ENCODE measurements around the gene ITGAE.
"Not testable (repeated sequence)": the region's sequence is repeated elsewhere in the genome, so short reads cannot be mapped to it uniquely, and the experiment has no call there.

Gene ITGAE

GRCh38 chr17:3795390-3796102 lies 5.4 kb downstream of the ITGAE start:
- no peak for DNase-seq (ENCODE audit: low read depth)

DNA sequence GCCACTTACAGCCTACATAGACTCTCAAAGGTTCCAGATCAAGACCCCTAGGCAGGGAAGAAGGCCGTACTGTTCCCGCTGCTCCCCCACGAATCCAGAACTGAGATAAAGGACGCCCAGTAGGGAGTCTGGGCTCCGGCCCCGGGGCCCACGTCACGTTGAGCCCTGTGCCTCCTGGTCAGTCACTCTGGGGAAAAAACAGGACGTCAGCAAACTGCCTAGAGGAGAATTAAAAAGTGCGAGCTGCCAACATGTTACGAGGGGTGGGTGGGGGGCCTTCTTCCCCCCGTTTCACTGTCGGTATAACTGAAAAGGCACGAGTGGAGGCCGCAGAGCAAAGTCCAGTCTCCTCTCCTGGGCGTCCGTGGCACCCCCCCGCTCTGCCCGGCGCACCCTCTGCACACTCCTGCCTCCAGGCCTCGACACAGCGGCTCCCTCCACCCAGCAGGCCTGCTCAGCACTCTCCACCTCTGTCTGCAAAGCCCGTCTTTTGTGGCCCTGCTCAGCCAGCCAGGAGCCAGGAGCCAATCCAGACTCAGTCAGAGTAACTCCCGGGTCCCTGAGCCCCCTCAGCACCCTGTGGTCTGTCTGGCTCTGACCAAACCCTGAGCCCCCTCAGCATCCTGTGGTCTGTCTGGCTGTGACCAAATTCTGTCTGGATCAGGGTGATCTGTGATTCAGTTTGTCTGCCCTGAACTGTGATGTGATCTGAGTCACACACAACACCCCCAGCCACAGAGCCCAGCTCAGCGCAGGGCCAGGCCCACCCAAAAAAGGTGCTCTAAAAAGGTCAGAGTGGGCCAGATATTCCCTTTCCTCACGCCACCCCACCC lies 6.2 kb downstream of the ITGAE start:
- DNase-seq (ENCODE audit: low read depth), result no peak

DNA sequence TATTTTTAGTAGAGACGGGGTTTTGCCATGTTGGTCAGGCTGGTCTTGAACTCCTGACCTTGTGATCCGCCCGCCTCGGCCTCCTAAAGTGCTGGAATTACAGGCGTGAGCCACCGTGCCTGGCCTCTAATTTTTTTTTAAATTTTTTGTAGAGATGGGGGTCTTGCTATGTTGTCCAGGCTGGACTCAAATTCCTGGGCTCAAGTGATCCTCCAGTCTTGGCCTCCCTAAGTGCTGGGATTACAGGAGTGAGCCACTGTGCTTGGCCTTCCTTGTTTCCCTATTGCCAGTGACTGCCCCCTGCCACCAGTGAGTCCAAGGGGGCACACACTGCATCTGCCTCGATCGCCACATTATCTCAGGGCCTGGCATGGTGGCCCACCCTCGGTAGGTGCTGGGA lies 6.8 kb downstream of the ITGAE start:
- not testable (repeated sequence) for DNase-seq (ENCODE audit: low read depth)

- not testable (repeated sequence) for DNase-seq (ENCODE audit: low read depth)
Measured at GRCh38 chr17:3793258-3793657, 7.7 kb downstream of the ITGAE start.

- DNase-seq (ENCODE audit: low read depth), result no peak
Measured at GRCh38 chr17:3792481-3792880, 8.5 kb downstream of the ITGAE start.

DNA sequence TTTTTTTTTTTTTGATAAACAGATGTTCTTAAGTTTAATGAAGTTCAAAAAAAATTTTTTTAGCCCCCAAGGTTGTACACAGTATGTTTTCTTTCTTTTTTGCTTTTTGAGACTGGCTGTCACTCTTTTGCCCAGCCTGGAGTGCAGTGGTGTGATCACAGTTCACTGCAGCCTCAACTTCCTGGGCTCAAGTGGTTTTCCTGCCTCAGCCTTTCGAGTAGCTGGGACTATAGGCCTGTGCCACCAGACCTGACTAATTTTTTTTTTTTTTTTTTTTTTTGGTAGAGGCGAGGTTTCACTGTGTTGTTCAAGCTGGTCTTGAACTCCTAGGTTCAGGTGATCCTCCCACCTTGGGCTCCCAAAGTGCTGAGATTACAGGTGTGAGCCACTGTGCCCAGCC lies 12.8 kb downstream of the ITGAE start:
- DNase-seq (ENCODE audit: low read depth), result no peak

DNA sequence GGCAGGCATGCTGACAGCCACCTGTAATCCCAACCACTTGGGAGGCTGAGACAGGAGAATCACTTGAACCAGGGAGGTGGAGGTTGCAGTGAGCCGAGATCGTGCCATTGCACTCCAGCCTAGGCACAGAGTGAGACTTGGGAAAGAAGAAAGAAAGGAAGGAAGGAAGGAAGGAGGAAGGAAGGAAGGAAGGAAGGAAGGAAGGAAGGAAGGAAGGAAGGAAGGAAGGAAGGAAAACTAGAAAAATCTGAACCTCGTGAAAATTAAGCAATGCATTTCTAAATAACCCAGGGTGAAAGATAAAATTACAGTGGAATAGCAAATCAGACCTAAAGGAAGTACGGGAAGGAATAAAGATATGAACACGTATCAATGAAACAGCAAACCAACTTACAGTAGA lies 15.7 kb downstream of the ITGAE start:
- not testable (repeated sequence) for DNase-seq (ENCODE audit: low read depth)

DNA sequence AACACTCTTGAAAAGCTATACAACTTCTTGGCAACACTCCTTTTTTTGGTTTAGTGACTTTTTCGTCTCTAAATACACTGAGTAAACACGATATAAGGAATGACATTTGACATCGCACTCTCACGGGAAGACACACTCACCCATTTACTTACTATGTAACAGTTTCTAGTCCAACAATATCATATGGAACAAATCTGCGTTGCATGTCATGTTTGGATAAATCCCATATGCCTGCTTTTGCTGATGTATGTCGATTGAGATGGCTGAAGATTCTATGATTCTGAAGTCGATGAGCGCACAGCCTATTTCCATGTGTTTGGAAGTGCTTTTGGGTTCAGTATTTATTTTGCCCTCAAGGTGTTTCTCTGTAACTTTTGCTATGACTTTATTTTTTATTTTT lies 18.2 kb downstream of the ITGAE start:
- no peak for DNase-seq (ENCODE audit: low read depth)

DNA sequence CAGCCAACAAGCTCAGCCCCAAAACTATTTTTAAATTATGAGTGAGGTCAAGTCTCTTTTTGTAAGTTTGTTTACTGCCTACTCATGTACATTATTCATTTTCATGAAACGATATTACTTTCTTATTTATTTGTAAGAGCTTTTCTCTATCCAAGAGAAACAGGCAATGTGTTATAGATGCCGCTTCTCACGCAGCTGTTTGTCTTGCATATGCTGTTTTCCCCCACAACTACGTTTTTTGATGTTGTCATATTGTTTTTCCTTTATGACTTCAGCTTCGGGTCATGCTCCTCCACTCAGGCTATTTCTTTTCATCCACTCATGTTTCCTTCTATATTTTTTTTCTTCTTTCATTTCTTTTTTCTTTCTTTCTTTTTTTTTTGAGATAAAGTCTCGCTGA lies 20.0 kb downstream of the ITGAE start:
- no peak for DNase-seq (ENCODE audit: low read depth)

- no peak for DNase-seq (ENCODE audit: low read depth)
Measured at GRCh38 chr17:3777366-3778120, 23.4 kb downstream of the ITGAE start.

DNA sequence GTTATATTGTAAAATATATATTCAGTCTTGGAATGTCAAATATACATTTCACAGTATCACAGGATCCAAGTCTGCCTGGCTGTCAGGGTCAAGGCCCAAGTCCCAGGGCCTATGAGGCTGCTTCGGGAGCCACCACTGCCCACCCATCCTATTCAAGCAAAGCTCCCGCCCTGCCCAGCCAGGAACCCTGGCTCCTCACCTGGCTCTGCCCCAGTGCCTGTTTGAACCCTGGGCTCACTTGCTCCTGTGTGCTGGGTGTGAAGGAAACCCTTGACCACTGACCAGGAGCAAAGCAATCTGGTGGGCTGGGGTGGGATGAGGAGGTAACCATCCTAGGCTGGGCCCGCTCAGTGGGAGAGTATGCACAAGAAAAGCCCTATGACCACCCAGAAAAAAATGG lies 27.0 kb downstream of the ITGAE start:
- no peak for DNase-seq (ENCODE audit: low read depth)

DNA sequence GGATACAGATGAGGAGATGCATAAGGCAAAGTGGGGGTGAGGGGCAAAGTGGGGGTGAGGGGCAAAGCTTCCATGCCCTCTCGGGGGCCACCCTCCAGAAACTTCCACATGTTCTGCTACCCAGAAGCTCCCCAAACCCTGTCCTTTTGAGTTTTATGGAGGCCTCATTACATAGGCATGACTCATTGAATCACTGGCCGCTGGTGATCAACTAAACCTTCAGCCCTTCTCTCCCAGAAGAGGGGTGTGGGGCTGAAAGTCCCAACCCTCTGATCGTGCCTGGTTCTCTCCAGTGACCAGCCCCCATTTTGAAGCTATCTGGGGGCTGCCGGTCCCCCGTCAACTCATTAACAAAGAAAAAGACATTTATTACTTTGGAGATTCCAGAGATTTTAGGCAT lies 27.5 kb downstream of the ITGAE start:
- no peak for DNase-seq (ENCODE audit: low read depth)

DNA sequence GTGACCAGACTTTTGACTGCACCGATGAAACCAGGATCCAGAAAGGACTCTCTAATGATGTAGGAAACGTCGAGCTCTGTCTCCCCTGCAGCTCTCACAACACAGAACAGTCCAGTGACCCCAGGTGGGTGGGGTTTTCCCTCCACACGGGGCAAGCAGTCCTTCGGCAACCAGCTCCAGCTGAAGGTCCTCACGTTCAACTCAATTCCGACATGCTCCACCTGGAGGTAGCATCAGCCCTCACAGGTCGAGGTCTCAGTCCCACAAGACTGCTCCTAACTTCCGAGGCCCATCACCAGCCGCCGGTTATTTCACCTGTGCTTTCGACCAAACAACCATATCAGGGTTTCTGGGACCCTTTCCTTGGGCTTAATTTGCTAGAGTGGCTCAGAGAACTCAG lies 28.2 kb downstream of the ITGAE start:
- no peak for DNase-seq (ENCODE audit: low read depth)

GRCh38 chr17:3771140-3771539 lies 29.8 kb downstream of the ITGAE start:
- DNase-seq (ENCODE audit: low read depth), result no peak

DNA sequence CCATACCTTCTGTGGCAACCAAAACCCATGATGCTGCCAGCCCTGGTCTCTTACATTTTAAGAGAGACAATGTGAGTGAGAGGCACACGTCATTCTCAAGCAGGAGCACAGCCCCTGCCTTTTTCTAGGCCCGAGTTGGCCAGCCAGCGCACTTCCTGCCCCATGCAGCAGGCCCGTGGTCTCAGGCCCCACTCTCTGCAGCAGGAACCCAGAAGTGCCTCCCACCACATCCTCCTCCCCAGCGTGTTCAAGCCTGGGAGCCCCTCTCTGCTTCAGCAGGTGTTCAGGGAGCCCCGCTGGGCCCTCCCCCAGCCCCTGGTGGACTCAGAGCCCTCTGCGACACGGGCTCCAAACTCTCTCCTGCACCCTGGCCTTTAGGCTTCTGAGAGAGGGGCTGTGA lies 30.5 kb downstream of the ITGAE start:
- no peak for DNase-seq (ENCODE audit: low read depth)

DNA sequence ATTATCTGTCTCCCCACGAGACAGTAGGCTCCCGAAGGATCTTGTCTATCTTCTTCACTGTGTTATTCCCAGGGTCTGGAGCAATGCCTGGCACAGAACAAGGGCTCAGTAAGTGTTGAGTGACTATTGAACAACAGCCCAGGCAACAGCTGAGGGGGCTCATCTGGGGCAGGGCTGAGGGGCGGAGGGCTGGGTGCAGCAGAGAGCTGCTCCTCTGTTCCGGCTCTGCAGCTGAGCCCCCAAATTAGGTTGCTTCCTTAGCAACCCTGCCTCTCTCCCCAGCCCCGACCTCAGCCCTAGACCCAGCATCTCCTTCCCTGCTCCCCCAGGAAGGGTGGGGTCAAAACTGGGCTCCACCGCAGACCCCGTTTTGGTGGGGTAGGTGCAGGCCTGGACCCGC lies 32.2 kb downstream of the ITGAE start:
- DNase-seq (ENCODE audit: low read depth), result no peak

- no peak for DNase-seq (ENCODE audit: low read depth)
Measured at GRCh38 chr17:3768341-3768740, 32.6 kb downstream of the ITGAE start.

GRCh38 chr17:3766779-3767178 lies 34.2 kb downstream of the ITGAE start:
- DNase-seq (ENCODE audit: low read depth), result no peak

- no peak for DNase-seq (ENCODE audit: low read depth)
Measured at GRCh38 chr17:3765981-3766380, 35.0 kb downstream of the ITGAE start.

GRCh38 chr17:3763777-3764170 lies 37.2 kb downstream of the ITGAE start:
- no peak for DNase-seq (ENCODE audit: low read depth)

GRCh38 chr17:3762922-3763776 lies 37.8 kb downstream of the ITGAE start:
- no peak for DNase-seq (ENCODE audit: low read depth)

DNA sequence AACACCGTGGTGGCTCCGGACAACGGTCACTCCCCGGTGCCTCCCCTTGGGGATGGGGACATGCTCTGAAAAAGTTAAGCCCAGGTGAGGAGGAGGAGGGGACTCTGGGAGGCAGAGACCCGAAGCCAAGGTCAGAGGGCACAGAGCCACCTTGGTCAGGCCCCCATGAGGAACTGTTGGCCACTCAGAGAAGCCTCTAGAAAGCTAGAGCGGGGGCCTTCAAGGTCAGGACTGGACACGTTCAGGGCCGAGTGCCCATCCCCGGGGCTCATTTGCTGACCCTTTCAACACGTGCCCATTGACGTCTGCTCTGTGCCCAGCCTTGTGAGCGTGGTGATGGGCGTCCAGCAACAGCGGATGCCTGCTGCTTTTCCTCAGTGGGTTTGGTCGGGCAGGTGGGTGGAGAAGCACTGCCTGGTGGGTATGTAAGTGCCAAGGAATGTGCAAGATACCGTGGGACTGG lies 39.0 kb downstream of the ITGAE start:
- DNase-seq (ENCODE audit: low read depth), result no peak
